Measurements from ENCODE around the gene DEFB108B.
A peak's percentile ranks its signal among the peaks of the same experiment; 100 is the strongest.
"Not testable (repeated sequence)": the region's sequence is repeated elsewhere in the genome, so short reads cannot be mapped to it uniquely, and the experiment has no call there.

Gene DEFB108B

DNA sequence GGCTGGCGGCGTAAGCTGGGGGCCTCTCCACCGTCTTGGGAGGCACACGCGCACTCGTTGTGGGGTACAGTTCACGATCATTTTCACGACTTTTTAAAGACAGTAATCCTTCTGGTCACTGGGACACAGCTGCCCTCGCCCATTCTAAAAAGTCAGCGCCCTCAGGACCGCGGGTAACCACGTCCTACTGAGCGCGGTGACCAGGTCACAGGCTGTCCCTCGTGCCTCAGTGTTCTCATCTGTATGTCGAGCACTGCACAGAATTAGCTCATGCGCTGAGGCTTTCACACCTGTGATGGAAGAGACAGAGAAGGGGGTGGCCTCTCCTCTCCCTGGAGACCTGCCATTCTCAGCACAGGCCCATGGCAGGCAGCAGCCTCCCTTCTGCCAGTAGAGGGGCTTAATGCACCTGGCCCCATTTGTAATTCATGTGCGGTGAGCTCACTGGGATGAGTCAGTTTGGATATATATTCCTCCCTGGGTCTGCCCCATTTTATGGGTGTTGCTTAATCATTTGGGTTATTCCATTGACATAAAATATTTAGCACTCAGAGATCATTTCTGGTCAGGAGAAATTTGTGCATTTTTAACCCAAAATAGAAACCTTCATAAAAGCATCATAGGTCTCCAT, 45.1 kb upstream of the DEFB108B start:
- not testable (repeated sequence) for H3K23ac ChIP-seq (ENCODE audit: low read length); H3K27me3 ChIP-seq (ENCODE audit: insufficient read depth, low read length); H3K36me3 ChIP-seq (ENCODE audit: control insufficient read depth in 1 of 2, insufficient read depth in 2 of 2, low read length in 2 of 2); H2AK5ac ChIP-seq (ENCODE audit: low read length); H3K79me2 ChIP-seq (ENCODE audit: control insufficient read depth, insufficient read depth, low read length, poor library complexity); H3K4ac ChIP-seq (ENCODE audit: low read depth, low read length); H2BK12ac ChIP-seq (ENCODE audit: low read length); H3K4me1 ChIP-seq (ENCODE audit: control insufficient read depth in 1 of 2, insufficient read depth in 2 of 2, low read length in 2 of 2); H3K9me3 ChIP-seq (ENCODE audit: insufficient read depth, low read depth, low read length); H3K79me1 ChIP-seq (ENCODE audit: low read length)
- Histone ChIP-seq H2BK5ac (ENCODE audit: low read depth, low read length, poor library complexity) (peak overlapping the region; percentile 68), H3K27ac (ENCODE audit: low read depth, low read length) (peak overlapping the region; percentile 79), H3K9ac (ENCODE audit: low read length) (peak overlapping the region; percentile 60), H4K91ac (ENCODE audit: low read depth, low read length) (peak overlapping the region; percentile 70), H2BK120ac (ENCODE audit: insufficient read depth, low read length, poor library complexity) (peak overlapping the region; percentile 58), H4K8ac (ENCODE audit: low read depth, low read length) (peak overlapping the region; percentile 82), H3K18ac (ENCODE audit: low read length) (peak overlapping the region; percentile 29), H3K4me3 (ENCODE audit: low read depth, low read length) (peak overlapping the region; percentile 81), H2AFZ (ENCODE audit: insufficient read depth, low read length, poor library complexity) (peak overlapping the region; percentile 85), H3K14ac (ENCODE audit: low read length) (peak overlapping the region; percentile 73), H4K12ac (ENCODE audit: low read depth, low read length) (peak overlapping the region; percentile 36), H3K4me2 (ENCODE audit: low read length) (peak overlapping the region; percentile 71)
- no CpG with 5 or more reads among the region's 19 CpGs for WGBS (ENCODE audit: extremely low coverage, insufficient coverage, insufficient read length)
- DNase-seq: peak; percentile 10 to 28

- not testable (repeated sequence) for H3K9ac ChIP-seq (ENCODE audit: low read length); H2BK5ac ChIP-seq (ENCODE audit: low read depth, low read length, poor library complexity); H3K4me1 ChIP-seq (ENCODE audit: control insufficient read depth in 1 of 2, insufficient read depth in 2 of 2, low read length in 2 of 2); DNase-seq; H3K27ac ChIP-seq (ENCODE audit: low read depth, low read length); H3K36me3 ChIP-seq (ENCODE audit: control insufficient read depth in 1 of 2, insufficient read depth in 2 of 2, low read length in 2 of 2); H3K4ac ChIP-seq (ENCODE audit: low read depth, low read length); H2AK5ac ChIP-seq (ENCODE audit: low read length); H3K4me3 ChIP-seq (ENCODE audit: low read depth, low read length); H4K91ac ChIP-seq (ENCODE audit: low read depth, low read length); H2AFZ ChIP-seq (ENCODE audit: insufficient read depth, low read length, poor library complexity); H4K8ac ChIP-seq (ENCODE audit: low read depth, low read length); H4K12ac ChIP-seq (ENCODE audit: low read depth, low read length); H3K4me2 ChIP-seq (ENCODE audit: low read length); H3K18ac ChIP-seq (ENCODE audit: low read length); H3K9me3 ChIP-seq (ENCODE audit: insufficient read depth, low read depth, low read length); H2BK120ac ChIP-seq (ENCODE audit: insufficient read depth, low read length, poor library complexity); H3K23ac ChIP-seq (ENCODE audit: low read length); H3K79me2 ChIP-seq (ENCODE audit: control insufficient read depth, insufficient read depth, low read length, poor library complexity); H3K14ac ChIP-seq (ENCODE audit: low read length); H2BK12ac ChIP-seq (ENCODE audit: low read length); H3K27me3 ChIP-seq (ENCODE audit: insufficient read depth, low read length); H3K79me1 ChIP-seq (ENCODE audit: low read length)
- WGBS (ENCODE audit: extremely low coverage, insufficient coverage, insufficient read length): no CpG with 5 or more reads among the region's 8 CpGs
Measured at GRCh38 chr11:71789444-71790196, 43.4 kb upstream of the DEFB108B start.

- not testable (repeated sequence) for H3K79me1 ChIP-seq (ENCODE audit: low read length); H4K12ac ChIP-seq (ENCODE audit: low read depth, low read length); H2BK120ac ChIP-seq (ENCODE audit: insufficient read depth, low read length, poor library complexity); H3K36me3 ChIP-seq (ENCODE audit: control insufficient read depth in 1 of 2, insufficient read depth in 2 of 2, low read length in 2 of 2); H3K23ac ChIP-seq (ENCODE audit: low read length); H2BK12ac ChIP-seq (ENCODE audit: low read length); H3K4me2 ChIP-seq (ENCODE audit: low read length); H3K18ac ChIP-seq (ENCODE audit: low read length); H3K9ac ChIP-seq (ENCODE audit: low read length); H4K91ac ChIP-seq (ENCODE audit: low read depth, low read length); H3K4ac ChIP-seq (ENCODE audit: low read depth, low read length); H3K14ac ChIP-seq (ENCODE audit: low read length); H3K27ac ChIP-seq (ENCODE audit: low read depth, low read length); H3K79me2 ChIP-seq (ENCODE audit: control insufficient read depth, insufficient read depth, low read length, poor library complexity); H3K4me3 ChIP-seq (ENCODE audit: low read depth, low read length); H3K27me3 ChIP-seq (ENCODE audit: insufficient read depth, low read length); H2AK5ac ChIP-seq (ENCODE audit: low read length); H3K9me3 ChIP-seq (ENCODE audit: insufficient read depth, low read depth, low read length); DNase-seq; H2AFZ ChIP-seq (ENCODE audit: insufficient read depth, low read length, poor library complexity); H4K8ac ChIP-seq (ENCODE audit: low read depth, low read length); H2BK5ac ChIP-seq (ENCODE audit: low read depth, low read length, poor library complexity)
- no CpG with 5 or more reads among the region's 7 CpGs for WGBS (ENCODE audit: extremely low coverage, insufficient coverage, insufficient read length)
- peaks cover 8 to 11% of the 10 kb centered on the region in 2 experiments for H3K4me1 ChIP-seq (ENCODE audit: control insufficient read depth in 1 of 2, insufficient read depth in 2 of 2, low read length in 2 of 2)
Measured at GRCh38 chr11:71791111-71791510, 41.9 kb upstream of the DEFB108B start.

DNA sequence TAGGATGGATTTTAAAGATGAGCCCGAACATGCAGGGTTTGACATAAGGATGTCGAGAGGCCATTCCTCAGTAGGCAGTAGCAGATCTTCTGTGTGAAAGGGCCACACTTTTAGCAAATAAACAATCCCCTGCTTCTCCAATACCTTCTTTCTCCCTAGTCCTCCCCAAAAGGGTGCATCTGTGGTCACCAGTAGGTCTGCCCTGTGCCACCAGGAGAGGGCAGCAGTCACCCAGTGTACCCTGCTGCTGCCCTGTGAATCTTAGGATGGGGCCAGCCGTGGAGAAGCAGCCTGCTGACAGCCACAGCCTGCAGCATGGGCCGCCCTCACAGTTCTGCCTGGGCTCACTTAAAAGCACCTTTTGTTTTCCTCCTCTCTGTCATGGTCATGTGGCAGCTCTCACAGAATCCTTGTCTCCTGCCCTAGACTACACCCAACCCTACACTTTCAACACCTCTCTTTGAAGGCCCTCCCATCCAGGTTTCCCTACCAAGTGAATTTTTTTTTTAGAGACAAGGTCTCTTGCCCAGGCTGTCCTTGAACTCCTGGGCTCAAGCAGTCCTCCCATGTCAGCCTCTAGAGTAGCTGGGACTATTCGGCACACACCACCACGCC, 40.3 kb upstream of the DEFB108B start:
- not testable (repeated sequence) for H3K9me3 ChIP-seq (ENCODE audit: insufficient read depth, low read depth, low read length); H3K79me1 ChIP-seq (ENCODE audit: low read length); H3K23ac ChIP-seq (ENCODE audit: low read length); H4K12ac ChIP-seq (ENCODE audit: low read depth, low read length); H3K27ac ChIP-seq (ENCODE audit: low read depth, low read length); H3K36me3 ChIP-seq (ENCODE audit: control insufficient read depth in 1 of 2, insufficient read depth in 2 of 2, low read length in 2 of 2); H3K14ac ChIP-seq (ENCODE audit: low read length); H2BK12ac ChIP-seq (ENCODE audit: low read length); H2AK5ac ChIP-seq (ENCODE audit: low read length); H4K91ac ChIP-seq (ENCODE audit: low read depth, low read length); H3K4me3 ChIP-seq (ENCODE audit: low read depth, low read length); H2AFZ ChIP-seq (ENCODE audit: insufficient read depth, low read length, poor library complexity); H3K4ac ChIP-seq (ENCODE audit: low read depth, low read length); H2BK120ac ChIP-seq (ENCODE audit: insufficient read depth, low read length, poor library complexity); H2BK5ac ChIP-seq (ENCODE audit: low read depth, low read length, poor library complexity); H3K4me2 ChIP-seq (ENCODE audit: low read length); H3K27me3 ChIP-seq (ENCODE audit: insufficient read depth, low read length); H3K18ac ChIP-seq (ENCODE audit: low read length); H4K8ac ChIP-seq (ENCODE audit: low read depth, low read length); H3K9ac ChIP-seq (ENCODE audit: low read length); H3K79me2 ChIP-seq (ENCODE audit: control insufficient read depth, insufficient read depth, low read length, poor library complexity)
- DNase-seq: peak in 1 of 2 donors; percentile 43
- H3K4me1 ChIP-seq (ENCODE audit: control insufficient read depth in 1 of 2, insufficient read depth in 2 of 2, low read length in 2 of 2): peaks cover 8 to 11% of the 10 kb centered on the region in 2 experiments
- WGBS (ENCODE audit: extremely low coverage, insufficient coverage, insufficient read length): no CpG with 5 or more reads among the region's 6 CpGs
